PFSK-1 (cell line): ENCODE measurements around the gene JADE2.

Source experiments
- FOXP2 ChIP-seq: optimal IDR thresholded peaks from 2 replicates; pipeline ENCODE3; 2011; ENCODE audit warnings: borderline replicate concordance, control low read depth, inconsistent platforms; ENCODE audit not compliant: insufficient read depth; ENCODE audit errors: extremely low read length, extremely low read depth
- POLR2AphosphoS5 ChIP-seq: IDR thresholded peaks from 2 replicates; pipeline ENCODE4 v1.6.1; 2012; ENCODE audit warnings: low read depth, mild to moderate bottlenecking, control low read depth, low read length, moderate library complexity
- SIN3A ChIP-seq: IDR thresholded peaks from 2 replicates; pipeline ENCODE4 v1.6.1; 2012; ENCODE audit warnings: mild to moderate bottlenecking, low read length, moderate library complexity, borderline replicate concordance; ENCODE audit not compliant: insufficient read depth
- TAF1 ChIP-seq: IDR thresholded peaks from 2 replicates; pipeline ENCODE4 v1.6.1; 2012; ENCODE audit warnings: low read length, control low read depth, borderline replicate concordance; ENCODE audit not compliant: insufficient read depth
- TF ChIP-seq, protein P1 (sequence below), 2 experiments: IDR thresholded peaks; 2 replicates each; pipeline versions ENCODE4 v1.6.1 to v1.8.0; 2011 to 2012; ENCODE audit warnings: low read depth in 2 of 2, low read length in 2 of 2, control low read depth in 1 of 2, inconsistent platforms in 1 of 2, mild to moderate bottlenecking in 1 of 2, moderate library complexity in 1 of 2; ENCODE audit not compliant: insufficient read depth in 1 of 2

DNA sequence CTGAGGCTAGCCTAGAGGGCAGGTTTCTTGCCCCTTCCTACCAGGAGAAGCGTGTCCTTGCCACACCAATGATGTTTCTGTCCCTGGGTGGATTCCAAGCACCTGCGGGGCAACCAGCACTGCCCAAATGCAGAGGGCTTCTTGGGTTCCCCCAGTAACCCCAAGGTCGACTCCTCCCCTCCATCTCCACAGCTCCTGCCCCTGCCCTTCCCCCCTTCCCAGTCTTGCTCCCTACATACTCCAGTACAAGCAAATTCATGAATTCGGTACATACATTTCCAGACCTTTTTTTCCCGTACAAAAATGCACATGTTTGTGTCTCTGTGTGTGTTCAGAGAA lies 12.8 kb upstream of the JADE2 start:
- no peak for TF ChIP-seq POLR2AphosphoS5
- TF ChIP-seq SIN3A = no peak
- TF ChIP-seq, protein P1, sequence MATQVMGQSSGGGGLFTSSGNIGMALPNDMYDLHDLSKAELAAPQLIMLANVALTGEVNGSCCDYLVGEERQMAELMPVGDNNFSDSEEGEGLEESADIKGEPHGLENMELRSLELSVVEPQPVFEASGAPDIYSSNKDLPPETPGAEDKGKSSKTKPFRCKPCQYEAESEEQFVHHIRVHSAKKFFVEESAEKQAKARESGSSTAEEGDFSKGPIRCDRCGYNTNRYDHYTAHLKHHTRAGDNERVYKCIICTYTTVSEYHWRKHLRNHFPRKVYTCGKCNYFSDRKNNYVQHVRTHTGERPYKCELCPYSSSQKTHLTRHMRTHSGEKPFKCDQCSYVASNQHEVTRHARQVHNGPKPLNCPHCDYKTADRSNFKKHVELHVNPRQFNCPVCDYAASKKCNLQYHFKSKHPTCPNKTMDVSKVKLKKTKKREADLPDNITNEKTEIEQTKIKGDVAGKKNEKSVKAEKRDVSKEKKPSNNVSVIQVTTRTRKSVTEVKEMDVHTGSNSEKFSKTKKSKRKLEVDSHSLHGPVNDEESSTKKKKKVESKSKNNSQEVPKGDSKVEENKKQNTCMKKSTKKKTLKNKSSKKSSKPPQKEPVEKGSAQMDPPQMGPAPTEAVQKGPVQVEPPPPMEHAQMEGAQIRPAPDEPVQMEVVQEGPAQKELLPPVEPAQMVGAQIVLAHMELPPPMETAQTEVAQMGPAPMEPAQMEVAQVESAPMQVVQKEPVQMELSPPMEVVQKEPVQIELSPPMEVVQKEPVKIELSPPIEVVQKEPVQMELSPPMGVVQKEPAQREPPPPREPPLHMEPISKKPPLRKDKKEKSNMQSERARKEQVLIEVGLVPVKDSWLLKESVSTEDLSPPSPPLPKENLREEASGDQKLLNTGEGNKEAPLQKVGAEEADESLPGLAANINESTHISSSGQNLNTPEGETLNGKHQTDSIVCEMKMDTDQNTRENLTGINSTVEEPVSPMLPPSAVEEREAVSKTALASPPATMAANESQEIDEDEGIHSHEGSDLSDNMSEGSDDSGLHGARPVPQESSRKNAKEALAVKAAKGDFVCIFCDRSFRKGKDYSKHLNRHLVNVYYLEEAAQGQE (IDR thresholded peaks at IDR 0.05; ENCODE audit: insufficient read depth in 1 of 2, low read depth in 2 of 2, low read length in 2 of 2) = no peak
- TF ChIP-seq TAF1 = no peak
- TF ChIP-seq FOXP2 = no peak
